ENCODE measurements around the gene GNA15. TPM values are rescaled to one million over a fixed set of nuclear protein-coding genes. Genes with fewer than 3 reads are reported as not detected.
"Not testable (repeated sequence)": the region's sequence is repeated elsewhere in the genome, so short reads cannot be mapped to it uniquely, and the experiment has no call there.

The GNA15 gene
- total and polyA plus RNA-seq, 2 experiments from 2014 or later = 0.29 to 1.5 TPM

DNA sequence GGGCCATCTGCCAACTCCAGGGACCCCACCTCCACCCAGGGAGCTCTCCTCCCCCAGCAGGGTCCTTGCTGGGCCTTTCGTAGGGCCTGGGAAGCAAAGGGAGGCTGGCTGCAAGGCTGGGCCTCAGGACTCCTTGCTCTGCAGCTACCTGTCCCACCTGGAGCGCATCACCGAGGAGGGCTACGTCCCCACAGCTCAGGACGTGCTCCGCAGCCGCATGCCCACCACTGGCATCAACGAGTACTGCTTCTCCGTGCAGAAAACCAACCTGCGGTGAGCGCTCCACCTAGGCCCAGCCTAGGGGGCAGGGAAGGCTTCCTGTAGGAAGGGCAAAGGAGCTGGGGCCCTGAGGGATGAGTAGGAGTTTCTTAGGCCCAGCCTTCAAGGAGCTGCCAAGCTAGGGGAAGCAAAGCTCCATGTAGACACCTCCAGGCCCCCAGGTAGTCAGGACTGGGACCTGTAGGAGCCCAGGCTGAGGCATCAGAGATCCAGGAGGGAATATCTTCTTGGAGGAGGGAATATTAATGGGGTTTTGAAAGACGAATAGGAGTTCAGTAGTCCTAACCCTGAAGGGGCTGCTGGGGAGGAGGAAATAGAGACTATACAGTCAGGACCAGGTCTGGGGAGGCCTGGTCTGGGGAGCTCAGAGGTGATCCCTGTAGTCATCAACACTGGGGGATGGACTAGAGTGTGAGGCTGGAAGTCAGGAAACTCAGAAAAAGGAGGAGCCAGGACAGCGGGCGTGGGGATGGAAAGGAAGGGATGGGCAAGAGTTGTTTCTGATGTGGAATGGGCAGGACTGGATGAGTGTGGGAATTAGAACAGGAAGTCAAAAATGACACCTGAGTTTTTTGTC lies 16.0 kb downstream of the GNA15 start:
- Histone ChIP-seq H4K20me1 (ENCODE audit: insufficient read depth, poor library complexity, severe bottlenecking) (no peaks in the 10 kb centered on the region), H3K4me3 (no peak overlapping the region), H3K27me3 (no peaks in the 10 kb centered on the region), H3K9me3 (ENCODE audit: low read depth) (no peaks in the 10 kb centered on the region), H3K4me2 (no peak overlapping the region), H3K79me2 (no peaks in the 10 kb centered on the region), H3K36me3 (replicated peaks; ENCODE audit: insufficient read depth, low read depth) (no peaks in the 10 kb centered on the region), H3K9me2 (replicated peaks; ENCODE audit: insufficient read depth) (no peaks in the 10 kb centered on the region), H2AFZ (no peak overlapping the region), H3K27ac (no peak overlapping the region), H3K4me1 (ENCODE audit: insufficient read depth) (no peaks in the 10 kb centered on the region)
- 80% methylated on average over 14 of the region's 14 CpGs for WGBS (ENCODE audit: low lambda C conversion rate, missing lambda C conversion rate)
- no peak for DNase-seq (ENCODE audit: low spot score)
- TF ChIP-seq EZH2 (IDR thresholded peaks at IDR 0.05; ENCODE audit: borderline replicate concordance) = no peak
- TF ChIP-seq, protein P1, sequence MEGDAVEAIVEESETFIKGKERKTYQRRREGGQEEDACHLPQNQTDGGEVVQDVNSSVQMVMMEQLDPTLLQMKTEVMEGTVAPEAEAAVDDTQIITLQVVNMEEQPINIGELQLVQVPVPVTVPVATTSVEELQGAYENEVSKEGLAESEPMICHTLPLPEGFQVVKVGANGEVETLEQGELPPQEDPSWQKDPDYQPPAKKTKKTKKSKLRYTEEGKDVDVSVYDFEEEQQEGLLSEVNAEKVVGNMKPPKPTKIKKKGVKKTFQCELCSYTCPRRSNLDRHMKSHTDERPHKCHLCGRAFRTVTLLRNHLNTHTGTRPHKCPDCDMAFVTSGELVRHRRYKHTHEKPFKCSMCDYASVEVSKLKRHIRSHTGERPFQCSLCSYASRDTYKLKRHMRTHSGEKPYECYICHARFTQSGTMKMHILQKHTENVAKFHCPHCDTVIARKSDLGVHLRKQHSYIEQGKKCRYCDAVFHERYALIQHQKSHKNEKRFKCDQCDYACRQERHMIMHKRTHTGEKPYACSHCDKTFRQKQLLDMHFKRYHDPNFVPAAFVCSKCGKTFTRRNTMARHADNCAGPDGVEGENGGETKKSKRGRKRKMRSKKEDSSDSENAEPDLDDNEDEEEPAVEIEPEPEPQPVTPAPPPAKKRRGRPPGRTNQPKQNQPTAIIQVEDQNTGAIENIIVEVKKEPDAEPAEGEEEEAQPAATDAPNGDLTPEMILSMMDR (IDR thresholded peaks at IDR 0.05; ENCODE audit: poor library complexity) = no peak
- TF ChIP-seq EZH2phosphoT487 (IDR thresholded peaks at IDR 0.05; ENCODE audit: low read depth, severe bottlenecking, unreplicated experiment) = no peak

DNA sequence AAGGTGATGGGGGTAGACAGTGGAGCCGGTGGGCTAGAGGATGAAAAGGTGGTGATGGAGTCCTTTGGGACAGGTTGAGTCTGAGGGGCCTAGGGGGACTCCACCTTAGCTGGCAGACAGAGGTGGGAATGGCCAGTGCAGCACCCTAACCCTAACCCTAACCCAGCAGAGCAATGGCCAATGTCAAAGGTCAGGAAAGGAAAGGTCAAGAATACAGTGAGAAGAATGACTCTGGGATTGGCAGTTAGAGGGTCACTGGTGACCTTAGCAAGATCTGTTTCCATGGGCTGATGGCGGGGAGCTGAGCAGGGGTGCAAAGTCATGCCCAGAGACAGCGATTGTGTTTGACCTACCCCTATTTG lies 16.6 kb downstream of the GNA15 start:
- no peaks in the 10 kb centered on the region for H3K9me2 ChIP-seq (replicated peaks; ENCODE audit: insufficient read depth)
- no peaks in the 10 kb centered on the region for H3K4me1 ChIP-seq (ENCODE audit: insufficient read depth)
- no peak overlapping the region for H3K4me3 ChIP-seq
- DNase-seq (ENCODE audit: low spot score) = no peak
- no peak overlapping the region for H2AFZ ChIP-seq
- no peak overlapping the region for H3K4me2 ChIP-seq
- no peaks in the 10 kb centered on the region for H4K20me1 ChIP-seq (ENCODE audit: insufficient read depth, poor library complexity, severe bottlenecking)
- no peaks in the 10 kb centered on the region for H3K36me3 ChIP-seq (replicated peaks; ENCODE audit: insufficient read depth, low read depth)
- TF ChIP-seq EZH2 (IDR thresholded peaks at IDR 0.05; ENCODE audit: borderline replicate concordance) = no peak
- no peak for TF ChIP-seq EZH2phosphoT487 (IDR thresholded peaks at IDR 0.05; ENCODE audit: low read depth, severe bottlenecking, unreplicated experiment)
- TF ChIP-seq, protein P1 (IDR thresholded peaks at IDR 0.05; ENCODE audit: poor library complexity) = no peak
- no peak overlapping the region for H3K27ac ChIP-seq
- 88% methylated on average over 3 of the region's 3 CpGs for WGBS (ENCODE audit: low lambda C conversion rate, missing lambda C conversion rate)
- H3K27me3 ChIP-seq = no peaks in the 10 kb centered on the region
- no peaks in the 10 kb centered on the region for H3K79me2 ChIP-seq
- no peaks in the 10 kb centered on the region for H3K9me3 ChIP-seq (ENCODE audit: low read depth)

DNA sequence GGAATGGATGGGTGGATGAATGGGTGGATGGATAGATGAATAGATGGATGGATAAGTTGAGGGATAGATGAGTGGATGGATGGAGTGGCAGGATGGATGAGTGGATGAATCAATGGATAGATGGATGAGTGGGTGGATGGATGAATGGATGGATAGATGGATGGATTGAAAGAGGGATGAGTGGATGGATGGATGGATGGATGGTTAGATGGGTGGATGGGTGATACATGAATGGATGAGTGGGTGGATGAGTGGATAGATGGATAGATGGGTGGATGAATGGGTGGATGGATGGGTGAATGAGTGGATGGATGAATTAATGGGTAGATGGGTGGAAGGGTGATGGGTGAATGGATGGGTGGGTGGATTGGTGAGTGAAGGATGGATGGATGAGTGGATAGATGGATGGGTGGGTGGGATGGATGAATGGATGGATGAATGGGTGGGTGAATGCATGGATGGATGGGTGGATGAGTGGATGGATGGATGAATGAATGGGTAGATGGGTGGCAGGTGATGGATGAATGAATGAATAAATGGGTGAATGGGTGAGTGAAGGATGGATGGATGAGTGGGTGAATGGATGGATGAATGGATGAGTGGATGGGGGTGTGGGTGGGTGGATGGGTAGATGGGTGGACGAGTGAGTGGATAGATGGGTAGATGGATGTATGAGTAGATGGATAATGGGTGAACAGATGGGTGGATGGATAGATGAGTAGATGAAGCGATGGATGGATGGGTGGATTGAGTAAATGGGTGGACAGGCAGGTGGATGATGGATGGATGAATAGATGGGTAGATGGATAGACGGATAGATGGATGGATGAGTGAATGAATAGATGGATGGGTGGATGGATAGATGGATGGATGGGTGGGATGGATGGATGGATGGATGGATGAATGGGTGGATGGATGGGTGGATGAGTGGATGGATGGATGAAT lies 17.7 kb downstream of the GNA15 start:
- Histone ChIP-seq H3K9me3 (ENCODE audit: low read depth) (no peaks in the 10 kb centered on the region), H3K27me3 (no peaks in the 10 kb centered on the region), H3K27ac (no peak overlapping the region), H4K20me1 (ENCODE audit: insufficient read depth, poor library complexity, severe bottlenecking) (no peaks in the 10 kb centered on the region), H3K4me1 (ENCODE audit: insufficient read depth) (no peaks in the 10 kb centered on the region), H3K4me2 (no peak overlapping the region), H3K36me3 (replicated peaks; ENCODE audit: insufficient read depth, low read depth) (no peaks in the 10 kb centered on the region), H3K4me3 (no peak overlapping the region), H3K79me2 (no peaks in the 10 kb centered on the region), H3K9me2 (replicated peaks; ENCODE audit: insufficient read depth) (no peaks in the 10 kb centered on the region), H2AFZ (no peak overlapping the region)
- TF ChIP-seq EZH2phosphoT487 (IDR thresholded peaks at IDR 0.05; ENCODE audit: low read depth, severe bottlenecking, unreplicated experiment) (no peak), EZH2 (IDR thresholded peaks at IDR 0.05; ENCODE audit: borderline replicate concordance) (no peak)
- TF ChIP-seq, protein P1 (IDR thresholded peaks at IDR 0.05; ENCODE audit: poor library complexity) = no peak
- WGBS (ENCODE audit: low lambda C conversion rate, missing lambda C conversion rate) = 69% methylated on average over 3 of the region's 3 CpGs
- DNase-seq (ENCODE audit: low spot score) = no peak

DNA sequence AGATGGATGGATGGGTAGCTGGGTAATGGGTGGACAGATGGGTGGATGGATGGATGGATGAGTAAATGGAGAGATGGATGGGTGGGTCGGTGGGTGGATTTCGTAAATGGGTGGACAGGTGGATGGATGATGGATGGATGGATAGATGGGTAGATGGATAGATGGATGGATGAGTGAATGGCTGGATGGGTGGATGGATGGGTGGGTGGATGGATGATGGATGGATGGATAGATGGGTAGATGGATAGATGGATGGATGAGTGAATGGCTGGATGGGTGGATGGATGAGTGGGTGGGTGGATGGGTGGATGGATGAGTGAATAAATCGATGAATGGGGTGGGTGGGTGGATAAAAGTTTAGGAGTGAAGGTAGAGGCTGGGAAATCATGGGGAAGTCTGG lies 18.6 kb downstream of the GNA15 start:
- not testable (repeated sequence) for H3K27ac ChIP-seq
- 88% methylated on average over 2 of the region's 3 CpGs for WGBS (ENCODE audit: low lambda C conversion rate, missing lambda C conversion rate)

More for the DNA sequence above, 18.6 kb downstream of the GNA15 start:
- not testable (repeated sequence) for H2AFZ ChIP-seq; H3K4me3 ChIP-seq; H3K9me3 ChIP-seq (ENCODE audit: low read depth); H4K20me1 ChIP-seq (ENCODE audit: insufficient read depth, poor library complexity, severe bottlenecking); DNase-seq (ENCODE audit: low spot score); H3K4me1 ChIP-seq (ENCODE audit: insufficient read depth); H3K4me2 ChIP-seq; H3K79me2 ChIP-seq; H3K36me3 ChIP-seq (replicated peaks; ENCODE audit: insufficient read depth, low read depth); H3K27me3 ChIP-seq; H3K9me2 ChIP-seq (replicated peaks; ENCODE audit: insufficient read depth)
